Testis (tissue), 2 donors: ENCODE results near the gene CTPS1.

Source experiments
- POLR2A ChIP-seq: fragments of 450-650 bp; IDR thresholded peaks from one replicate; pipeline ENCODE4 v1.6.1; 2017; ENCODE audit warnings: antibody characterized with exemption, mild to moderate bottlenecking, moderate library complexity
- TF ChIP-seq, protein P1 (sequence below), 3 experiments: fragments of 450-650 bp in 2 of 3; fragments of 200-600 bp in 1 of 3; sonication (generic) in 1 of 3; IDR thresholded peaks; one replicate each; pipeline ENCODE4 v1.5.1; 2016 to 2019; ENCODE audit warnings: antibody characterized with exemption in 3 of 3, mild to moderate bottlenecking in 2 of 3, moderate library complexity in 1 of 3

- TF ChIP-seq, protein P1, sequence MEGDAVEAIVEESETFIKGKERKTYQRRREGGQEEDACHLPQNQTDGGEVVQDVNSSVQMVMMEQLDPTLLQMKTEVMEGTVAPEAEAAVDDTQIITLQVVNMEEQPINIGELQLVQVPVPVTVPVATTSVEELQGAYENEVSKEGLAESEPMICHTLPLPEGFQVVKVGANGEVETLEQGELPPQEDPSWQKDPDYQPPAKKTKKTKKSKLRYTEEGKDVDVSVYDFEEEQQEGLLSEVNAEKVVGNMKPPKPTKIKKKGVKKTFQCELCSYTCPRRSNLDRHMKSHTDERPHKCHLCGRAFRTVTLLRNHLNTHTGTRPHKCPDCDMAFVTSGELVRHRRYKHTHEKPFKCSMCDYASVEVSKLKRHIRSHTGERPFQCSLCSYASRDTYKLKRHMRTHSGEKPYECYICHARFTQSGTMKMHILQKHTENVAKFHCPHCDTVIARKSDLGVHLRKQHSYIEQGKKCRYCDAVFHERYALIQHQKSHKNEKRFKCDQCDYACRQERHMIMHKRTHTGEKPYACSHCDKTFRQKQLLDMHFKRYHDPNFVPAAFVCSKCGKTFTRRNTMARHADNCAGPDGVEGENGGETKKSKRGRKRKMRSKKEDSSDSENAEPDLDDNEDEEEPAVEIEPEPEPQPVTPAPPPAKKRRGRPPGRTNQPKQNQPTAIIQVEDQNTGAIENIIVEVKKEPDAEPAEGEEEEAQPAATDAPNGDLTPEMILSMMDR (IDR thresholded peaks at IDR 0.05) = no peak
- no peak for TF ChIP-seq POLR2A
These were observed 9.6 kb downstream of the CTPS1 start for GRCh38 chr1:40989066-40989465.
